PC-9 (cell line): Measurements from ENCODE around the gene ACAD10.

Experiments
- EZH2 ChIP-seq: fragments of 200-600 bp; sonication (generic); IDR thresholded peaks from 2 replicates; pipeline ENCODE4 v1.8.0; 2017; ENCODE audit warnings: antibody characterized with exemption, low read depth
- TF ChIP-seq, protein P1 (sequence below): fragments of 200-600 bp; sonication (generic); conservative IDR thresholded peaks from 2 replicates; pipeline ENCODE4 v1.6.1; 2017; ENCODE audit warnings: mixed run types, antibody characterized with exemption, mild to moderate bottlenecking, moderate library complexity

DNA sequence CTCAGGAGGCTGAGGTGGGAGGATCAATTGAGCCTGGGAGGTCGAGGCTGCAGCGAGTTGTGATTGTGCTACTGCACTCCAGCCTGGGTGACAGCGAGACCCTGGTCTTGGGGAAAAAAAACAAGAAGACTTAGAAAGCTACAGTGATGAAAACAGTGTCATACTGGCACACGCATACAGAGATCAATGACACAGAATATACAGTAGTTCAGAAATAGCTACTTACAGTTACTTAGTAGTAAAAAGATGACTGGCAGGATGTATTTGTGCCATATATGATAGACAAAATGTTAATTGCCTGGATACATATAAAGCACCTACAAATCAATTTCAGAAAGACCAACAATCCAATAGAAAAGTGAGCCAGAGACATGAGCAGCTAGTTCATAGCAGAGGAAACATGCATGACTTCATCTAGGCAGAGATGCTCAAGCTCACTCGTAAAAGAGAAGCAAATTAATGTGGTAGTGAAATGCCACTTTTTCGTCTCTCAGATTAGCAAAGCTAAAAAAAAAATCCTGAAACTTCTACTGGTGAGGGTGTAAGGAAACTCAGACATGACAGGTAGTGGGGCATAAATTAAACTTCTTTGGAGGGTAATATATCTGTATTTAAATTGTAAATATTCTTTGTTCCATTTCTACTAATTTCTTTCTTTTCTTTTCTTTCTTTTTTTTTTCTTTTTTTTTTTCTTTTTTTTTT is 78.4 kb downstream of the ACAD10 start:
- TF ChIP-seq, protein P1, sequence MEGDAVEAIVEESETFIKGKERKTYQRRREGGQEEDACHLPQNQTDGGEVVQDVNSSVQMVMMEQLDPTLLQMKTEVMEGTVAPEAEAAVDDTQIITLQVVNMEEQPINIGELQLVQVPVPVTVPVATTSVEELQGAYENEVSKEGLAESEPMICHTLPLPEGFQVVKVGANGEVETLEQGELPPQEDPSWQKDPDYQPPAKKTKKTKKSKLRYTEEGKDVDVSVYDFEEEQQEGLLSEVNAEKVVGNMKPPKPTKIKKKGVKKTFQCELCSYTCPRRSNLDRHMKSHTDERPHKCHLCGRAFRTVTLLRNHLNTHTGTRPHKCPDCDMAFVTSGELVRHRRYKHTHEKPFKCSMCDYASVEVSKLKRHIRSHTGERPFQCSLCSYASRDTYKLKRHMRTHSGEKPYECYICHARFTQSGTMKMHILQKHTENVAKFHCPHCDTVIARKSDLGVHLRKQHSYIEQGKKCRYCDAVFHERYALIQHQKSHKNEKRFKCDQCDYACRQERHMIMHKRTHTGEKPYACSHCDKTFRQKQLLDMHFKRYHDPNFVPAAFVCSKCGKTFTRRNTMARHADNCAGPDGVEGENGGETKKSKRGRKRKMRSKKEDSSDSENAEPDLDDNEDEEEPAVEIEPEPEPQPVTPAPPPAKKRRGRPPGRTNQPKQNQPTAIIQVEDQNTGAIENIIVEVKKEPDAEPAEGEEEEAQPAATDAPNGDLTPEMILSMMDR: no peak
- TF ChIP-seq EZH2: no peak
